HG03060 (cell line): ENCODE data around the gene FXYD5.

Source experiments
- ATAC-seq: cut with Tn5 transposase; IDR thresholded peaks from one replicate; pipeline ENCODE4 v1.9.1; 2021; ENCODE audit warnings: low read depth, moderate number of reproducible peaks; ENCODE audit not compliant: unreplicated experiment

Gene FXYD5

GRCh38 chr19:35154525-35155406 lies at the start of gene FXYD5:
Gene FXYD5, plus strand, starts transcription at chr19:35154735. Its CDS starts 816 bp downstream, at chr19:35155551.
- ATAC-seq: no peak

GRCh38 chr19:35105047-35105410 lies 49.5 kb upstream of the FXYD5 start:
- ATAC-seq: no peak

GRCh38 chr19:35105411-35106290 lies 48.9 kb upstream of the FXYD5 start:
- ATAC-seq: no peak

DNA sequence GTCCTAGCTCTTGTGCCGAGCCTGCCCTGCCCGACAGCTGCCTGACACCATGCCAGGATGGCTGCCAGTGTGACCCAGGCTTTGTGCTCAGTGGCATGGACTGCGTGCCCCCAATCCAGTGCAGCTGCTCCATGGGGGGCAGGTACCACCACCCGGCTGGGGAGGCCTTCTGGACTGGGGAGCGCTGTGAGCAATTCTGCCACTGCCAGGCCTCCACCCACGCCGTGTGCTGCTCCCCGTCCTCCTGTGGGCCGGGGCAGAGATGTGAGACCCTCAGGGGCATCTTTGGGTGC lies 48.3 kb upstream of the FXYD5 start:
- ATAC-seq: no peak

DNA sequence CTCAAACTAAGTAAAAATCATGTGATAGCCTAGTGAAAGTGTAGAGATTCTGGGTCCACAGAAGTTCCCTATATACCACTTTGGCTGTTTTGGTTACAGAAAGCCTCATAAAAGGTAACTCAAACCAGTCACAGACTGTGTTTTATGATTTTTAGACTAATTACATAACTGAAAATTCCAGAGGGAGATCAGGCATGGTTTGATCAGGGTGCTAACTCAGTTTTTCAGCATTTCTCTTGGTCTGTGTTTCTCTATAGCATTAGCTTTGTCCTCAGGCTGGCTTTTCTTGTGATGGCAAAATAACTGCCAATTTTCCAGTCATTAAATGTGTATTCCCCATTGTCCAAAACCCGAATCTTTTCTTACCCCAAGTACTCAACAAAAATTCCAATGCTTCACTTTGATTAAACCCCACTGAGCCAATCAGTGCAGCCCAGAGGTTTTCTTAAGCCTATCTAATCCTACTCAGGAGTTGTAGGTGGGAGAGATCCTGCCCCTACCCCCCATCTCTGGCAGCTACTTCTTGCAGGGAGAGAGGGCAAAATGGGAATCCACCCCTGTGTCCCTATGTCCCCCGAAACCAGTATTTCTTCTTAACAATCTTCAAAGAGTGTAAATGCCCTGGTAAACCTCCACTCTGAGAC lies 47.5 kb upstream of the FXYD5 start:
- no peak for ATAC-seq

- no peak for ATAC-seq
Observed at GRCh38 chr19:35107545-35107944, 47.0 kb upstream of the FXYD5 start.

GRCh38 chr19:35108730-35109129 lies 45.8 kb upstream of the FXYD5 start:
- ATAC-seq: no peak

DNA sequence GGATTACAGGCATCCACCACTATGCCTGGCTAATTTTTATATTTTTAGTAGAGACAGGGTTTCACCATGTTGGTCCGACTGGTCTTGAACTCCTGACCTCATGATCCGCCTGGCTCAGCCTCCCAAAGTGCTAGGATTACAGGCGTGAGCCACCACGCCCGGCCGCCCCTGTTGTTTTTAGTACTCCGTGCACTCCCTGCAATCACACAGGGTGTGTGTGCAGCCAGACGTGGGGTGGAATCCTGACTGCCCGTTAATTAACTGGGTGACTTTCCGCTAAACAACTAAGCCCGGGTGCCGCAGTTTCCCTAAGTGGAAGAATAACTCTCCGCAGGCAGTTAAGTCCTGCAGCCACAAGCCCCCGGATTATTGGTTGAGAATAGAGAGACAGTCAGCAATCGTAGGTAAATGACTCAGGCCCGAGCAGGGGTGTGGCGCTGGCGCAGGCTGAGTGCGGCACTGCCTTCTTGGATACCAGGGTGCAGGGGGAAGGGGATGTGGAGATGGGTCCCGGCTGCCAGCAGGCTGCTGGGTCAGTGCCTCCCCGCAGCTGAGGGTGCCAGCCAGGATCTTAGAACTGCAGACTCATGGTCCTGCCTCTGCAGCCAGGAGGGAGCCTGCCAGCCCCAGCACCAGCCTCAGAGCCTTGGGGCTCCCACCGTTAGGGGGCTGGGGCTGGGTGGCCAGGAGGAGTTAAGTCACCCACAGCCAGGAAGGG lies 45.0 kb upstream of the FXYD5 start:
- no peak for ATAC-seq

GRCh38 chr19:35110974-35111373 lies 43.6 kb upstream of the FXYD5 start:
- no peak for ATAC-seq

GRCh38 chr19:35112995-35113688 lies 41.4 kb upstream of the FXYD5 start:
- no peak for ATAC-seq

- ATAC-seq: no peak
Observed at GRCh38 chr19:35114353-35115176, 40.0 kb upstream of the FXYD5 start.

DNA sequence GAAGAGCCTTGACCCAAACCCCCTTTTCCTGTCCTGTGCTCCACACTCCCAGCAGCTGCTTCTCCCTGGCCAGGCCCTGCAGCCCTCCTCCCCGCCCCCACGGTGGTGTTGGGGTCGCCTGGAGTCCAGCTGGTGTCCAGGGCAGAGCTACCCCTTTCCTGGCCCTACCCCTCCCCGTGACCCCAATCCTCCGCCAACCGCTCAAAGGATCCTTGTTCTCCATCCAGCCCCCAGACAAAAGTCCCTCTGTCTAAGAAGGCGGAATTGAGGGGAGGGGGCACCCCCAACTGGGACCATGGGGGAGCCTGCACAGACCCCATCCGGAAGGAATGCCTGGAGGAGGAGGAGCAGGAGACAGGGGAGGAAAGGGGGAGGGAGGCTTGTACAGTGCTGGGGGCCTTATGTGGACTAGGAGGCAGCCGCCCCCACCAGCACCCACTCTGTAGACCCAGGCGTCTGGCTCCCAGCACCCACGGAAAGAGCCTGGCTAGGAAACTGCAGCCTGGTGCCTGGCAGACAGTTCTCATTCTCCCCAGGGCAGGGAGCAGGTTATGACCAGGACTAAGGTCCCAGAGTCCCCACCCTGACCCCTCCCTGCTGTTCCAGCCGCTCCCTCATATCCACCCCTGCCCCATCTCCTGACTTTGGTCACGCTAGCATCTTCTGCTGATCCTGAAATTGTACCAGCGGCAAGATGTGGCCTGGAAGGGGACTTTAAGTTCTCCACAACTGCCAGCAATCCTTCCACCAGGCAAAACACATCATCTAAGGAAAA lies 39.2 kb upstream of the FXYD5 start, which contains the start of gene FXYD3:
Gene FXYD3 (plus strand): TSS at position 647 of the 775 bp plus-strand sequence. CDS start 3,554 bp downstream, outside the sequence.
- ATAC-seq: no peak

- no peak for ATAC-seq
Observed at GRCh38 chr19:35116072-35116801, 38.3 kb upstream of the FXYD5 start.

DNA sequence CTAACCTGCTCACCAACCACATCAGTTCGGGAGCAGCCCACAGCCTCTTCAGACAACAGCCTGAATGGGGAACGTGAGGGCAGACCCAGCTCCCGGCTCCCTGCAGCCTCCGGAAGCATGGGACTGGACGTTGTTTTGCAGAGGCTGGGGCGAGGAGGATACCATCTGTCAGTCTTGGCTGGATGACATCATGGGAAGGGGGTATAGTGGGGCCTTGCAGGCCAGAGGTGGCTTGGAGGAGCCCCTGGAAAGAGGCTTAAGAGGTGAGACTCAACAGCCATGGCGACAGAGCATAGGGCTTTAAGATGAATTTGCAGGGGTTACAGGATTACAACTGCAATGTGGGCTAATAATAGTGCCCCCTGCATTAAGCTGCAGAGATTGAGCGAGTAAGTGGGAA lies 37.4 kb upstream of the FXYD5 start:
- ATAC-seq: no peak

GRCh38 chr19:35117799-35118198 lies 36.7 kb upstream of the FXYD5 start:
- no peak for ATAC-seq

- ATAC-seq: no peak
Observed at GRCh38 chr19:35118268-35119020, 36.1 kb upstream of the FXYD5 start.

- ATAC-seq: no peak
Observed at GRCh38 chr19:35119091-35119490, 35.4 kb upstream of the FXYD5 start.
